Activated gamma-delta T cell (primary cell): Measurements from ENCODE around the gene MUC4.
"Not testable (repeated sequence)": the region's sequence is repeated elsewhere in the genome, so short reads cannot be mapped to it uniquely, and the experiment has no call there.

ENCODE experiments used
- DNase-seq: peaks from one replicate; lab custom pipeline; 2025; lab: John Stamatoyannopoulos, UW

Gene MUC4

DNA sequence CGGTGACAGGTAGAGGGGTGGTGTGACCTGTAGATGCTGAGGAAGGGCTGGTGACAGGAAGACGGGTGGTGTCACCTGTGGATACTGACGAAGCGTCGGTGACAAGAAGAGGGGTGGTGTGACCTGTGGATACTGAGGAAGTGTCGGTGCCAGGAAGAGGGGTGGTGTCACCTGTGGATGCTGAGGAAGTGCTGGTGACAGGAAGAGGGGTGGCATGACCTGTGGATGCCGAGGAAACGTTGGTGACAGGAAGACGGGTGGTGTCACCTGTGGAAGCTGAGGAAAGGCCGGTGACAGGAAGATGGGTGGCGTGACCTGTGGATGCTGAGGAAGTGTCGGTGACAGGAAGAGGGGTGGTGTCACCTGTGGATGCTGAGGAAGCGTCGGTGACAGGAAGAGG, 27.7 kb downstream of the MUC4 start:
- not testable (repeated sequence) for DNase-seq

DNA sequence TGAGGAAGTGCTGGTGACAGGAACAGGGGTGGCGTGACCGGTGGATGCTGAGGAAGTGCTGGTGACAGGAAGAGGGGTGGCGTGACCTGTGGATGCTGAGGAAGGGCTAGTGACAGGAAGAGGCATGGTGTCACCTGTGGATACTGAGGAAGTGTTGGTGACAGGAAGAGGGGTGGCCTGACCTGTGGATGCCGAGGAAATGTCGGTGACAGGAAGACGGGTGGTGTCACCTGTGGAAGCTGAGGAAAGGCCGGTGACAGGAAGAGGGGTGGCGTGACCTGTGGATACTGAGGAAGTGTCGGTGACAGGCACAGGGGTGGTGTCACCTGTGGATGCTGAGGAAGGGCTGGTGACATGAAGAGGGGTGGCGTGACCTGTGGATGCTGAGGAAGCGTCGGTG, 30.5 kb downstream of the MUC4 start:
- DNase-seq = not testable (repeated sequence)

DNA sequence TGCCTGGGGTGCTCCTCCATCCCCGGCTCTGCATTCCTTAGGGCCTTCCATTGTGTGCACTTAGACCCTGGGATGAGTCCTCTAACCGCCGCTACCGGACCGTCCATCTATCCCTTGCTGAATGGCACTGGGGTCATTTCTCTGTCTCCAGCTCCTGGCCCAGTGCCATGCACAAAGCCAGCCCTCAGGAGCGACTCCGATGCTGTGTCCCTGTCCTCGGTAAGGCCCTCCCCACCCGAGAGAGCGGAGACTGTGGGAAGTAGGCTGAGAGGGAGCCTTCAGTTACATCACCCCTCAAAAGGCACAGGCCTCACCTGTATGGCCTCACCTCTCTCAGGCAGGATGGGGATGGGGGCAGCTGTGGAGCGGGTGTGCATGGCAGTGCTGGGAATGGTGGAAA, 33.8 kb downstream of the MUC4 start:
- no peak for DNase-seq

GRCh38 chr3:195774917-195775316, 36.8 kb downstream of the MUC4 start:
- no peak for DNase-seq

DNA sequence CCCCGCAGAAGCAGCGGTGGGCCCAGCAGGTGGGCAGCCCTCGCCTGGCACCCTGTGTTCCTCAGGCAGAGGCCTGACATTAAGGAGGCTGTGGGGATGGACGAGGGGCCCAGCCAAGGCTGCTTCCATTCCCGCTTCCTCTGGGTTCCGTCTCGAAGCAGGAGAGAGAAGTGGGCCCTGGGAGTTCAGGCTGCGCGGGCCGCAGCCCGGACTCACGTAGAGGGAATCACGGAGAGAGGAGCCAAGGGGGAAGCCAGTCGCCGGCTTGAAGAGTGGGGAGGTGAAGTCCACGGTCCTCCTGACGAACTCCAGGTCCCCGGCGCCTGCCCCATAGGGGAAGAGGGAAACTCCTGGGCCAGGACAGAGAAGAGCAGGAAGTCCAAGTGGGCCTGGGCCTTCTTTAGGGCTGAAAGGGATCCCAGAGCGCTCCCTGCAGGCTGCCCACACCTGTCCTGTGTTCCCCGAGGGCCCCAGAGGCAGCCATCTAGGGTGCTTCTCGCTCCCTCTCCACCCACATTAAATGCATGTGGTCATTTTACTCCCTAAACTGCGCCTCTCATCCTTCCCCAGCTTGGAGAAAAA, 37.7 kb downstream of the MUC4 start:
- no peak for DNase-seq

GRCh38 chr3:195771646-195772300, 40.0 kb downstream of the MUC4 start:
- DNase-seq = no peak

DNA sequence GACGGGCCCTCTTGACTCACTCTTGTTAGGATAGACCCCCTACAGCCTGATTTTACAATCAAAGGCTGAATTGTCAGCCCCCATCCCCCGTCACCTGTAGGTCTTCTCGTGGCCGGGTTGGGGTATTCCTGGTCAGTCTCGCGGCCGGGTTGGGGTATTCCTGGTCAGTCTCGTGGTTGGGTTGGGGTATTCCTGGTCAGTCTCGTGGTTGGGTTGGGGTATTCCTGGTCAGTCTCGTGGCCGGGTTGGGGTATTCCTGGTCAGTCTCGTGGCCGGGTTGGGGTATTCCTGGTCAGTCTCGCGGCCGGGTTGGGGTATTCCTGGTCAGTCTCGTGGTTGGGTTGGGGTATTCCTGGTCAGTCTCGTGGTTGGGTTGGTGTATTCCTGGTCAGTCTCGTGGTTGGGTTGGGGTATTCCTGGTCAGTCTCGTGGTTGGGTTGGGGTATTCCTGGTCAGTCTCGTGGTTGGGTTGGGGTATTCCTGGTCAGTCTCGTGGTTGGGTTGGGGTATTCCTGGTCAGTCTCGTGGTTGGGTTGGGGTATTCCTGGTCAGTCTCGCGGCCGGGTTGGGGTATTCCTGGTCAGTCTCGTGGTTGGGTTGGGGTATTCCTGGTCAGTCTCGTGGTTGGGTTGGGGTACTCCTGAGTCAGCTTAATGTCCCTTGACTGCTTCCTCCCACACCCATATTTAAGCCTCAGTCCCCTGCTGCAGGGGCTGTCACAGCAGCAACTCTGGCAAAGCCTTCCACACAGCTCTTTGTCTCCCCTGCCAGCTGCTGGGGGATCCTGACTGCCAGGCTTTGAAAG, 40.7 kb downstream of the MUC4 start:
- not testable (repeated sequence) for DNase-seq

GRCh38 chr3:195770081-195770840, 41.5 kb downstream of the MUC4 start:
- no peak for DNase-seq

GRCh38 chr3:195769551-195769950, 42.2 kb downstream of the MUC4 start:
- no peak for DNase-seq

GRCh38 chr3:195768831-195769303, 42.9 kb downstream of the MUC4 start:
- DNase-seq = no peak

GRCh38 chr3:195768414-195768813, 43.3 kb downstream of the MUC4 start:
- no peak for DNase-seq

DNA sequence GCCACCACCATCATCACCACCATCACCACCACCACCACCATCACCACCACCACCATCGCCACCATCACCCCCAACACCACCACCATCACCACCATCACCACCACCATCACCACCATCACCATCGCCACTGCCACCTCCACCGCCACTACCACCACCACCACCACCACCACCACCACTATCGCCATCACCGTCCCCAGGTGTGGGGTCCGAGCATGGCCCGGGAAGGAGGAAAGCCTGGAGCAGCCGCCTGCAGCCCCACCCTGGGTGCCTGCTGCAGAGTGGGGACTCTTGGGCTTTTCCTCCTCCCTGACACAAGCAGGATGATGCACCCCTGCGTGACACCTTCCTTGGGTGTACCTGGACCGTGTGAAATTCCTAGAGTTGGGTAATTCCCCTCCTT, 43.9 kb downstream of the MUC4 start:
- no peak for DNase-seq

DNA sequence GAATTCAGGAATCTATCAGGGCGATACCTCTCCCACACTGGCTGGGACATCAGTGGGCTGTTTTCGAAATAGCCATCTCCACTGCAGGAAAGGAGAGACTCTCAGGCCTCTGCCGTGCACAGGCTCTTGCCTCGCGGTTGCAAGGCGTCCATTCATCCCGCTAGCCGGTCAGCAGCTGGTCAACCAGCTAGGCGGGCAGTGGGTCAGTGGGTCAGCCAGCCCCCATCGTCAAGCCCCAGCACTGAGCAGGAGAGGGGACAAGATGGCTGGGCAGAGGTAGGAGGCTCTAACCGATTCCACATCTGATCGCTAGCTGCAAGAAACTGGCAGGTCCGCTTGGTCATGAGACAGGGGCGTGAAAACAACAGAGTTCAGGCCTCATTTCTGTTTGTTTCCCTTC, 45.1 kb downstream of the MUC4 start:
- DNase-seq = no peak

DNA sequence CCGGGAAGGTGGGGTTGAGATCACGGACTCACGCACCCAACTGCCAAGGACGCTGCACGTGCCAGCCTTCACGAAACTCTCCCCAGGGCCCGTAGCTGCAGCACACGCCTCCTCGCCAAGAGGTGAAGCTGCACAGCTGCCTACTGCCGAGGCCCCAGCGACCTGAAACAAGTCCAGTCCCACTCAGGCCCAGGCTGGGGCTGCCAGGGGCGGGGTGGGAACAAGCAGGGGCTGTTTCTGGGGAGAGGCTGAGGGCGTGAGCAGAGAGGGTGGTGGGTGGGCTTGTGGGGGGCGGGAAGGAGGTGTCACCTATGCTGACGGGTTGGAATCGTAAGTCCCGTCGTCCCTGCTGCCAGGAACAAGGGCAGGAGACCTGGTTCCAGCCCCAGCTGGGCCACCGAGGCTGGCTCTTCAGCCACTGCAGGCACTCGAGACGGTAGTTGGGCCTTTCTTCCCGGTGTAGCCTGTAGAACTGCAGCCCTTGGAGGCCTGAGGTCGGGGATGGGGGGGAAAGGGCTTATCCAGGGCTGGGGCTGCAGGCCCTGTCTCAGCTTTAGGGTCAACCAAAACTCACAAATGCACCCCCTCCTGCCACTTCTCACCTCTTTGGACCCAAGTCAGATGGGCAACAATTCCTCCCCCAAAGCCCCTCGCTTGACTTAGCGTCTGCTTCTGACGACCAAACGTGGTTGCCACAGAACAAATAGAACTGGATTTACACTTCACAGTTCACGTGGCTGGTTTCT, 46.6 kb downstream of the MUC4 start:
- DNase-seq = no peak

GRCh38 chr3:195763843-195764825, 47.6 kb downstream of the MUC4 start:
- no peak for DNase-seq

- DNase-seq = no peak
Measured at GRCh38 chr3:195763076-195763830, 48.5 kb downstream of the MUC4 start.

- DNase-seq = no peak
Measured at GRCh38 chr3:195762611-195763010, 49.1 kb downstream of the MUC4 start.

DNA sequence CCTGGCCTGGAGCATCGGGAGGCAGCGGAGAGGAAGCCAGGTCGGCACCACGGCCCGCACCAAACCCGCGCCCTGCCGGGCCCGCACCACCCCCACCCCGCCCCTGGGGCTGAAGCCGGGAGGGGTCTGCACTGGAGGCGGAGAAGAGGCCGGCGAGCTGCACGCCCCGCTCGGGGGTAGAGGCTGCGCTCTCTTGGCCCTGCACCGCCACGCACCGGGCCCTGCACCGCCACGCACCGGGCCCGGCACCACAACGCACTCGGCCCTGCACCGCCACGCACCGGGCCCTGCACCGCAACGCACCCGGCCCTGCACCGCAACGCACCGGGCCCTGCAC, 49.5 kb downstream of the MUC4 start:
- no peak for DNase-seq

- no peak for DNase-seq
Measured at GRCh38 chr3:195761567-195762248, 50.0 kb downstream of the MUC4 start.
